ENCODE results near the gene RAB4A. TPM values are rescaled to one million over a fixed set of nuclear protein-coding genes. Genes with fewer than 3 reads are reported as not detected.

The RAB4A gene
- total RNA-seq, 1 donor from 2014 or later = 131 TPM

- no peak for DNase-seq (ENCODE audit: missing footprints)
- intact Hi-C loops (cut with DNase I) = no loop called here
- no peak for ATAC-seq
These were observed 7.7 kb upstream of the RAB4A start for GRCh38 chr1:229263254-229263653.

GRCh38 chr1:229264068-229264467, 6.8 kb upstream of the RAB4A start:
- ATAC-seq (no peak), DNase-seq (ENCODE audit: missing footprints) (no peak)
- intact Hi-C loops (cut with DNase I) = no loop called here

DNA sequence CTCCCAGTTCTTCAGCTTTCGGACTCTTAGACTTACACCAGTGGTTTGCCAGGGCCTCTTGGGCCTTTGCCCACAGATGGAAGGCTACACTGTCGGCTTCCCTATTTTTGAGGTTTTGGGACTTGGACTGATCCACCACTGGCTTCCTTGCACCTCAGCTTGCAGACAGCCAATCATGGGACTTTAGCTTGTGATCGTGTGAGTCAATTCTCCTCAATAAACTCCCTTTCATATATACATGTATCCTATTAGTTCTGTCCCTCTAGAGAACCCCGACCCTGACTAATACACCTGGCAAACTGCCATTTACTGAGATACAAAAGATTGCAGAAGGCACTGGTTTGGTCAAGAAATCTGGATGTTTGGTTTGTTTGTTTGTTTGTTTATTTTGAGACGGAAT, 6.4 kb upstream of the RAB4A start:
- intact Hi-C loops (cut with DNase I) = no loop called here
- no peak for DNase-seq (ENCODE audit: missing footprints)
- ATAC-seq = no peak

- DNase-seq (ENCODE audit: missing footprints) = no peak
- ATAC-seq = no peak
- intact Hi-C loops (cut with DNase I) = no loop called here
These were observed 4.6 kb upstream of the RAB4A start for GRCh38 chr1:229266274-229266673.

DNA sequence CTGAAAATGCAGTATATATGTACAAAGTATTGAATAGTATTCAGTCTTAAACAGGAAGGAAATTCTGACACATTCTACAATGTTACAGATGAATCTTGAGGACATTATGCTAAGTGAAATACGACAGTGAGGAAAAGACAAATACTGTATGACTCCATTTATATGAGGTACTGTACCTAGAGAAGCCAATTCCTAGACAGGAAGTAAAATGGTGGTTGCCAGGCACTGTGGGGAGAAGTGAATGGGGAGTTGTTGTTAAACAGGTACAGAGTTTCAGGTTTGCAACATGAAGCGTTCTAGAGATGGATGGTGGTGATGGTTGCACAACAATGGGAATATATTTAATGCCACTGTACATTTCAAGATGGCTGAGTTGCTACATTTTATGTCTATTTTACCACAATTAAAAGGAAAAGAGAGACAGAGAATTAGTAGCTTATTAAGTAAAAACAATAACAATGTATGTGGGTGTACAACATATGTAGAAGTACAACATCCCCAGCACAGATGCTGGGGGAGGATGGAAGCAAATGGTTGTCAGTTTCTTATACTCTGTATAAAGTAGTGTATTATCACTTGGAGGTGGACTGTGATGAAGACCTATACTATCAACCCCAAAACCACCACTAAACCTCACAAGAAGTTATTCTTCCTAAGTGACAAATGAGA, 3.9 kb upstream of the RAB4A start:
- intact Hi-C loops (cut with DNase I) = no loop called here
- no peak for DNase-seq (ENCODE audit: missing footprints)
- ATAC-seq = no peak

- ATAC-seq (no peak), DNase-seq (ENCODE audit: missing footprints) (no peak)
- intact Hi-C loops (cut with DNase I) = no loop called here
These were observed 2.4 kb upstream of the RAB4A start for GRCh38 chr1:229268505-229268904.

DNA sequence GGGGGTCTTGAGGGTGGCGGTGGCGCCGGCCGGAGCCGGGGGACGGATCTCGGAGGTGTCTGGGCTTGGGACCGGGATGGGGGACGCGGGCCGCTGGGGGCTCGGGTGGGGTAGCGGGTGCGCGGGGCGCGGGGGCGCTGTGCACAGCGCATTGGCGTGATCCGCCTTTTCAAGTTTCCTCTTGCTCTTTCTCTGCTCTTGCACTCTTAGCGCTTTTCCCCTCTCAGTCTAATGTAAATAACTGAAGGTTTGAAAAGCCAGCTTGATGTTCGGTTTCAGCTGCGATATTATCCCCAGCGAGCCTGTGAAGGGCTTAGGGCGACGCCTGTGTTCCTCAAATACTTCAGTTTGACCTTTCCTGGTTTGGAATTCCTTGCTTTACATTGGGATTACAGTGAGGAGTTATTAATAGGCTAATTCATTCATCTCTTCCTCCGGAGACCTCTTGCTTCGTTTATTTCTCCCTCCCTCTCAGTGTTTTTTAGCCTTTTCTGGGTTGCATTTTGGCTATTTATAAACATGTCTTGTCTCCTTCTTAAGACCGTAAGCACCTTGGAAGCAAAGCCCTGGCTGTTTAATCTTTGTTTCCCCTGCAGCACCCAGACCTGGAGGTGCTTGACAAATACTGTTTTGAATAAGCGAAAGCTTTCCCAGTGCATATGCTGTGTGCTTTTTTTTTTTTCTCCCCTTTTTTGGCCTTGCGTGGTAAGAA, 693 bp downstream of the RAB4A start:
- ATAC-seq = peak; percentile 42
- intact Hi-C loops (cut with DNase I) = loop anchor here (5.0 kb wide), 1 partner anchor 71 kb away; the partner anchor contains the start of gene CCSAP
- no peak for DNase-seq (ENCODE audit: missing footprints)

DNA sequence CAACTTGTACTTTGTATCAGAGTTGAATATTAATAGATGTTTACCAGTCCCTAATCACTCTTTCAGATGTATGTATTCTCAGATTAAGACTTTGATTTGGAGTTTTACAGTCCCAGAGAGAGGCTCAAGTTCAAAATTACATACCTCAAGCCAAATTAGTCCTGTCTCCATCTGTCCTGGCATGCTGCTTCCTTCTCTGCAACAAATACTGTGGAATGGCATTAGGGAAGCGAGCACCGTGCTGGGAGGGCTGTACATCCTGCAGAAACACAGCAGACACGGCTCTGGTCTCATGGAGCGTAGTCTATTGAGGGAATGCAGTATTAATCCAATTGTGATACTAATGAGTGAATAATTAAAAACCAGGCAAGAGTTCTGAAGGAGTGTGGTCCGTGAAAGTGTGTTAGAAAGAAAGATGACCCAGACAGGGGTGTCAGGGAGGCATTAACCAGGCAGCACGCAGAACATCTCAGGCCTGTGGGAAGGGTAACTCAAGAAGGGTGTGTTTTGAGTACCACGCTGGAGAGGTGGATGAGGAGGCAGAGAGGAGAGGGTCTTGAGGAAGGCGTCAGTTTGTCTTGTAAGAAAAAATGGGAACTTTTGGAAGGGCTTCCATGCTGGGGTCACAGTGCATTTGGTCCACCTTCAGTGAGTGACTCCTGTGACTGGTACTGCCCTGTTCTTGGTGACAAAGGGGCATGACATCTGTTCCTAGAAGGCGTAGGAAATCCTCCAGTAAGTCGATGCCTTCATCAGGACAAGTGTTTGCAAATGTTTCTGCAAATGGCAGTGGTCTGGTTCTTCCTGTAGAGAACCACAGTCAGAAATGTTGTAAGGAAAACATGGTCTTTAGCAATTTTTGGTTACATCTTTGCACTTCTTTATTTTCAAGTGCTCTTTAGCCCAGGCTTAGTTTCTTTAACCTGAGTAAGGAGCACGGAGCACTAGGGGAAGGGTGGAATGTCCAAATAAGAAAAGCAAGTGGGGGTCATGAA, 1.6 kb downstream of the RAB4A start:
- ATAC-seq (no peak), DNase-seq (ENCODE audit: missing footprints) (no peak)
- intact Hi-C loops (cut with DNase I) = loop anchor here (5.0 kb wide), 1 partner anchor 70 kb away; the partner anchor contains the start of gene CCSAP

GRCh38 chr1:229273507-229274232, 2.8 kb downstream of the RAB4A start:
- no peak for ATAC-seq
- intact Hi-C loops (cut with DNase I) = loop anchor here (5.0 kb wide), 1 partner anchor 69 kb away; the partner anchor contains the start of gene CCSAP

GRCh38 chr1:229275005-229275404, 4.1 kb downstream of the RAB4A start:
- ATAC-seq (no peak), DNase-seq (ENCODE audit: missing footprints) (no peak)
- intact Hi-C loops (cut with DNase I) = no loop called here

More at GRCh38 chr1:229273507-229274232, 2.8 kb downstream of the RAB4A start:
- no peak for DNase-seq (ENCODE audit: missing footprints)

DNA sequence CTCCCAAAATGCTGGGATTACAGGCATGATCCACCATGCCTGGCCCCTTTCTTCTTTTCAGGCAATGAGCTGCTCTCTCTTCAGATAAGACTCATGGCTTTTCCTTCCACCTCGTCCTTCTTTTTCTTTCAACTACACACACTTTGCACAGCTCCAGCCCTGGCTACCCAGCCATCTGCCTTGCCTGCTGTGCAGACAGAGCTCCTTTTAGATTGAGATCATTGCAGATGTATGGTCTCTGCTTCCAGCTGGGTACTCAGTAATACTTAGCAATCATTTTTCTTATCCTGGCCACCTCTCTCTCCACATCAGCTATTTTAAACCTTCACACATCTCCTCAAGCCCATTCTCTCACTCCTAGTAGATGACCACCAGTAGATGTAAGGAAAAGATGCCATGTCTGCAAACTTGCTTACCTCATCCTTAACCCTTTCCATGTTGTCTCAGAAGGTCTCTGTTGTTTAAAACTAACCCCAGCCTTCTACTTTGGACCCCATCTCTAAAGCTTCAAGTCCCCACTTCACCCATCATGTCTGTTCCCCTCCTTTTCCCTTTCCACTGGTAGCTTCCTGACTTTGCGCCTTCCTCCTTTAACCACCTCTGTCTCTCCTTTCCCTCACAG, 7.3 kb downstream of the RAB4A start:
- ATAC-seq (no peak), DNase-seq (ENCODE audit: missing footprints) (no peak)
- intact Hi-C loops (cut with DNase I) = no loop called here

GRCh38 chr1:229279242-229279641, 8.3 kb downstream of the RAB4A start:
- DNase-seq (ENCODE audit: missing footprints) = no peak
- intact Hi-C loops (cut with DNase I) = no loop called here

DNA sequence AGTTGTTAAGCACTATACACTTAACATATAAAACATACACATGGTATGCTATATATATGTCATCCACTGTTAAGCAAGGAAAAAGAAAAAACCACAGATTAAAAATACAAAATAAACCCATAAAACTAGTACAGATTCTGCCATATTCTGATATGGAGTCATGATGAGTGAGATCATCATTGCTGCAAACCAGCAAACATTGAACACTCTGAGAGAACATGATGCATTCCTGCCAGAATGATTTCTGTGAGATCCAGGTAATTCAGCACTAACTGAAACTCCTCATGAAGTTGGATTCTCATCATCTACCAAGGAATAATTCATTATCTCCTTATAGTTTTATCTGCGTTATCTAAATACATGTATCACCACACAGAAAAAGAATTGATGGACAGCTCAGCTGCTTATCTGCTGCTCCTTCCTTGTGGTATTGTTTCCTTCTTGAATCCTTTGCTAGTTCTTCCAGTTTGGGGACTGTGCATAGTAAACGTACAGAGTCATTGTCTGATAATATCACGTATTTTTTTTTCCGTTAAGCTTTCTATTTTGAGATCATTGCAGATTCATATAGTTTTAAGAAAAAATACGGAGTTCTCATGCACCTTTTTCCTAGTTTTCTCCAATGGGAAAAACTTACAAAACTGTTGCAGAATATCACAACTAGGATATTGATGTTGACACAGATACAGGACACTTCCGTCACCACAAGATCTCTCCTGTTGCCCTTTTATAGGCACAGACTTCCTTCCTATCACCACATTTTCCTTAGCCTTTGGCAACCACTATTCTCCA, 9.3 kb downstream of the RAB4A start:
- ATAC-seq (no peak), DNase-seq (ENCODE audit: missing footprints) (no peak)
- intact Hi-C loops (cut with DNase I) = no loop called here

More at GRCh38 chr1:229279242-229279641, 8.3 kb downstream of the RAB4A start:
- ATAC-seq = no peak

DNA sequence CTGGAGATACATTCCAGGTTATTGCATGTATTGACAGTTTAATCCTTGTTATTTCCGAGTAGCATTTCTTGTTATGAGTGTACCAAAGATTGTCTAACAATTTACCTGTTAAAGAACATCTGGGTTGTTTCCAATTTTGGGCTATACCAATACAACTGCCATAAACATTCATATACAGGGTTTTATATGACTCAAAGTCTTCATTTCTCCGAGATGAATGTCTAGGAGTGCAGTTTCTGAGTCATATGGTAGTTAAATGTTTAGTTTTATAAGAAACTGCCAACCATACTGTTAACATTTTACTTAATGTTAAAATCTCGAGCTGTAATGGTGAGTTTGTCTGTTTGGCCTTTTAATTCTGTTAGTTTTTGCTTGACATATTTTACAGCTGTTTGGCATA, 10.0 kb downstream of the RAB4A start:
- no peak for ATAC-seq
- intact Hi-C loops (cut with DNase I) = no loop called here
- no peak for DNase-seq (ENCODE audit: missing footprints)

DNA sequence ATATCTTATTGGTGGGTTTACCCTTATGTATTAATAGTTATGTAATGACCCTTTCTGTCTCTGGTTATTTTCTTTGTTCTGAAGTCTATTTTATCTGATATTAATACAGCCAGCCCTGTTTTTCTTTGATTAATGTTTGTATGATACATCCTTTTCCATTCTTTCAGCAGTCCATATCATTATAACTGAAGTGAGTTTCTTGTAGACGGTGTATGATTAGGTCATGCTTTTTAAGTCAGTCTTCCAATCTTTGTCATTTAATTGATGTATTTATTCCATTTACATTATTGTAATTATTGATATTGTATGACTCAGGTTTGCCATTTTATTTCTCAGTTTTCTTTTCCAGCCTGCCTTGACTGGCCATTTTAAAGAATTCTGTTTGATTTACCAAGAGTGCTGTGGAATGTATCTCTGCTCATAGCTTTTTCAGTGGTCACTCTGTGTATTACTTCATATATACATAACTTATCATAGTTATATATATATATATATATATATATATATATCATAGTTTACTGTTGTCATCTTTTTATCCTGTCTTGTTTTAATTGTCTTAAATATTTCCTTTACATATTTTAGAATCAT, 10.5 kb downstream of the RAB4A start:
- ATAC-seq (no peak), DNase-seq (ENCODE audit: missing footprints) (no peak)
- intact Hi-C loops (cut with DNase I) = no loop called here

DNA sequence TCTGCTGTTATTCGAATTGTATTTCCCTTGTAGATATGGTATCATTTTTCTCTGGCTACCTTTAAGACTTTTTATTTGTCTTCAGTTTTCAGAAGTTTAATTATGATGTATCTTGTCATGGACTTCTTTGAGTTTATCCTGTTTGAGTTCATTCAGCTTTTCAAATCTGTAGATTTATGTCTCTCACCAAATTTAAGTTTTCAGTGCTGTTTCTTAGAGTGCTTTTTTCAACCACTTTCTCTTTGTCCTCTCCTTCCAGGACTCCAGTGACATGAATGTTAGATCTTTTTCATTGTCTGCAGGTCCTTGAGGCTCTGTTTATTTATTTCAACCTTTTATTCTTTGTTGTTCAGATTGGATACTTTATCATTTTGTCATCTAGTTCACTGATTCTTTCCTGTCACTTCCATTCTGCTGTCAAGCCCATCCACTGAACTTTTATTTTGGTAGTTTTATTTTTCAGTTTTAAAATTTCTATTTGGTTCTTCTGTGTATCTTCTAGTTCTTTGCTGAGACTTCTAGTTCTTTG, 11.4 kb downstream of the RAB4A start:
- DNase-seq (ENCODE audit: missing footprints) = no peak
- no peak for ATAC-seq
- intact Hi-C loops (cut with DNase I) = no loop called here

GRCh38 chr1:229283183-229283611, 12.3 kb downstream of the RAB4A start:
- intact Hi-C loops (cut with DNase I) = no loop called here
- DNase-seq (ENCODE audit: missing footprints) (no peak), ATAC-seq (peak; percentile 62)
